ENCODE measurements around the gene BCL6.

DNA sequence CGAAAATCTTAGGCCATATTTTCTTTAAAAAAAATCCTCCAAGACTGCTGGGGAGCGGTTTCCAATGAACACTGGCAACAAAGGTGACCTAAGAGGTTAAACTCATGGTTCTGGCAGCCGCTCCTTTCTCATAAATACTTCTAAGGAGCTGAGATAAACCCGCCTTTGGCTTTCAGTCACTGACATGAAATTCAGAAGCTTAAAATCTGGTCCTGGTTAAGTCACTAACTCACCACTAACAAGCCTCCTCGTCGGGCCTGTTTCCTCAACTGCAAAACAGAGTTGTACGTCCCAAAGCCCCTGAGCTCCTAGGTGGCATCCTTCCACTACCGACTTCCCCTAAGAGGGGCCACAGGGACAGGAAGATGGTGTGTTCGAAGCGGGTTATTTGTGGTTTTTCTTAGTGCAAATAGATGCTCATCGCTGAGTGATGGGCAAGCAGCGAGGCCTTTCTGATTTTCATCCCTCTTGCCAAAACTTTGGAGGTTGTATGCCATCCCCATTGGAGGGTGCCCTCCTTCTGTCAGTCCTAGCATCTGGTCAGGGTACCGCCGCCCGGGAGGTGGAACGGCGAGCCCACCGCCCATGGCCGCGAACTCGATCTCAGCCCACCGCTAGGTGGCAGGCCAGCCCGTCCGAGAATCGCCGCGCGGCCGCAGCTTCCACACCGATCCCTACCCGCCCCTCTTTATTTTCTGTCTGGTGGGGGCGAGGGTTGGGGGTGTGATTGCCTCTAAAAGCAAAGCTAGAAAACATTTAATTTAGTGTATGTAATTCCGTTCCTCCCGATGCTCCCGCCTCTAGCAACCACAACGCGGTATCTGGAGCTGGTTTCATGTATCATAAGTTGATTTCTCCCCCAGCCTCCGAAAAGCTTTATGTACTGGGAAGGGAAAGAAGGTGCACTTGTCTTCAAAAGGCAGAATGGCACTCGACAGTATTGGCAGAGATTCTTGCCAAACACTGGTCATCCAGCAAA lies 4.6 kb downstream of the BCL6 start:
- TF ChIP-seq, protein P1, sequence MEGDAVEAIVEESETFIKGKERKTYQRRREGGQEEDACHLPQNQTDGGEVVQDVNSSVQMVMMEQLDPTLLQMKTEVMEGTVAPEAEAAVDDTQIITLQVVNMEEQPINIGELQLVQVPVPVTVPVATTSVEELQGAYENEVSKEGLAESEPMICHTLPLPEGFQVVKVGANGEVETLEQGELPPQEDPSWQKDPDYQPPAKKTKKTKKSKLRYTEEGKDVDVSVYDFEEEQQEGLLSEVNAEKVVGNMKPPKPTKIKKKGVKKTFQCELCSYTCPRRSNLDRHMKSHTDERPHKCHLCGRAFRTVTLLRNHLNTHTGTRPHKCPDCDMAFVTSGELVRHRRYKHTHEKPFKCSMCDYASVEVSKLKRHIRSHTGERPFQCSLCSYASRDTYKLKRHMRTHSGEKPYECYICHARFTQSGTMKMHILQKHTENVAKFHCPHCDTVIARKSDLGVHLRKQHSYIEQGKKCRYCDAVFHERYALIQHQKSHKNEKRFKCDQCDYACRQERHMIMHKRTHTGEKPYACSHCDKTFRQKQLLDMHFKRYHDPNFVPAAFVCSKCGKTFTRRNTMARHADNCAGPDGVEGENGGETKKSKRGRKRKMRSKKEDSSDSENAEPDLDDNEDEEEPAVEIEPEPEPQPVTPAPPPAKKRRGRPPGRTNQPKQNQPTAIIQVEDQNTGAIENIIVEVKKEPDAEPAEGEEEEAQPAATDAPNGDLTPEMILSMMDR (IDR thresholded peaks at IDR 0.05; ENCODE audit: low read depth, low read length, poor library complexity, severe bottlenecking), result peak; percentile 99
- TF ChIP-seq EZH2phosphoT487 (IDR thresholded peaks at IDR 0.05; ENCODE audit: borderline replicate concordance, low read length), result no peak
